HUDEP-2 (cell line): ENCODE data around the gene USP17L17.
"Not testable (repeated sequence)": the region's sequence is repeated elsewhere in the genome, so short reads cannot be mapped to it uniquely, and the experiment has no call there.

ENCODE experiments used
- DNase-seq, 76 experiments: peaks; one replicate each; lab custom pipeline; 2025; ENCODE audit not compliant: unreplicated experiment in 76 of 76; lab: John Stamatoyannopoulos, UW

The USP17L17 gene

GRCh38 chr4:9243579-9243978, at the start of gene USP17L17:
TSS of gene USP17L17 (plus strand) at chr4:9243879. CDS start at chr4:9243879, 0 bp downstream.
- not testable (repeated sequence) for DNase-seq

GRCh38 chr4:9210357-9210756, 33.3 kb upstream of the USP17L17 start, which contains the start of gene USP17L10:
TSS of gene USP17L10 (plus strand) at chr4:9210657. CDS start at chr4:9210657, 0 bp downstream.
- not testable (repeated sequence) for DNase-seq

DNA sequence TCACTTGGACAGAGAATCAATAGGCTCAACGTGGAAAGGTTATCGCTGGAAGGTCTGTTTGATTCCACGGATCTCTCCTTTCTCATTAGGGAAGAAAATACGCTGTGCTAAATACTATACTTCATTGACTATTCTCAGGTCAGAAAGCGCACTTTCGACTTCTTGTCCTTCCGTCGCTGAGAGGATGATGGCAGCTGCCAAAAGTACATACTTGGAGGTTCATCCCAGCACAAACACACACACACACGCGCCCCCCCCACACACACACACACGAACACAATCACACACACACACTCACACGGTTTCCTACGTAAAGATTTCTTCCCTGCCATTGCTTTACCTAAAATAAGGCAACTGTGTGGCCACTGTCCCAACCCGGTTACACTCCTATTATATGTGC, 29.0 kb upstream of the USP17L17 start:
- DNase-seq, result not testable (repeated sequence)

DNA sequence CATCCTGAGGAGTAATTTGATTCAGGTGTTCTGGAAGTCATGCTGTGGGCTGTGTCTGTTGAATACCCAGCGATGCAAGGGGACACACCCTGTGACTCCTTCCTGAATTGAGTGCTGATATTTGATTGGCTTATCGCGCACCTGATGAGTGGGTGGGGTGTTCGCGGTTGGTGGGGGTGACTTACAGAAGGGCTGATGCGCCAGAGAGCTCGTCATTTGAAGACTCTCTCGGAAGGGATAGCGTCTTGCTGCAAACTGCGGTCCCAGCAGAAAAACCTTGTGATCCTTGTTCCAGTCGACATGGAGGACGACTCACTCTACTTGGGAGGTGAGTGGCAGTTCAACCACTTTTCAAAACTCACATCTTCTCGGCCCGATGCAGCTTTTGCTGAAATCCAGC, 28.6 kb upstream of the USP17L17 start, which contains the start of gene USP17L11:
TSS of gene USP17L11 (plus strand) at position 301 of the 400 bp plus-strand sequence. CDS start at position 301, 0 bp downstream.
- DNase-seq, result not testable (repeated sequence)

DNA sequence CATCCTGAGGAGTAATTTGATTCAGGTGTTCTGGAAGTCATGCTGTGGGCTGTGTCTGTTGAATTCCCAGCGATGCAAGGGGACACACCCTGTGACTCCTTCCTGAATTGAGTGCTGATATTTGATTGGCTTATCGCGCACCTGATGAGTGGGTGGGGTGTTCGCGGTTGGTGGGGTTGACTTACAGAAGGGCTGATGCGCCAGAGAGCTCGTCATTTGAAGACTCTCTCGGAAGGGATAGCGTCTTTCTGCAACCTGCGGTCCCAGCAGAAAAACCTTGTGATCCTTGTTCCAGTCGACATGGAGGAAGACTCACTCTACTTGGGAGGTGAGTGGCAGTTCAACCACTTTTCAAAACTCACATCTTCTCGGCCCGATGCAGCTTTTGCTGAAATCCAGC, 23.8 kb upstream of the USP17L17 start, which contains the start of gene USP17L12:
TSS of gene USP17L12 (plus strand) at position 301 of the 400 bp plus-strand sequence. CDS start at position 301, 0 bp downstream.
- DNase-seq, result not testable (repeated sequence)

DNA sequence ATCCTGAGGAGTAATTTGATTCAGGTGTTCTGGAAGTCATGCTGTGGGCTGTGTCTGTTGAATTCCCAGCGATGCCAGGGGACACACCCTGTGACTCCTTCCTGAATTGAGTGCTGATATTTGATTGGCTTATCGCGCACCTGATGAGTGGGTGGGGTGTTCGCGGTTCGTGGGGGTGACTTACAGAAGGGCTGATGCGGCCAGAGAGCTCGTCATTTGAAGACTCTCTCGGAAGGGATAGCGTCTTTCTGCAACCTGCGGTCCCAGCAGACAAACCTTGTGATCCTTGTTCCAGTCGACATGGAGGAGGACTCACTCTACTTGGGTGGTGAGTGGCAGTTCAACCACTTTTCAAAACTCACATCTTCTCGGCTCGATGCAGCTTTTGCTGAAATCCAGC, 19.1 kb upstream of the USP17L17 start, which contains the start of gene USP17L13:
TSS of gene USP17L13 (plus strand) at position 301 of the 400 bp plus-strand sequence. CDS start at position 301, 0 bp downstream.
- not testable (repeated sequence) for DNase-seq

DNA sequence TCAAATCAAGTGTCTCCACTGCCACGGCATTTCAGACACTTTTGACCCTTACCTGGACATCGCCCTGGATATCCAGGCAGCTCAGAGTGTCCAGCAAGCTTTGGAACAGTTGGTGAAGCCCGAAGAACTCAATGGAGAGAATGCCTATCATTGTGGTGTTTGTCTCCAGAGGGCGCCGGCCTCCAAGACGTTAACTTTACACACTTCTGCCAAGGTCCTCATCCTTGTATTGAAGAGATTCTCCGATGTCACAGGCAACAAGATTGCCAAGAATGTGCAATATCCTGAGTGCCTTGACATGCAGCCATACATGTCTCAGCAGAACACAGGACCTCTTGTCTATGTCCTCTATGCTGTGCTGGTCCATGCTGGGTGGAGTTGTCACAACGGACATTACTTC, 13.4 kb upstream of the USP17L17 start:
- DNase-seq, result not testable (repeated sequence)

DNA sequence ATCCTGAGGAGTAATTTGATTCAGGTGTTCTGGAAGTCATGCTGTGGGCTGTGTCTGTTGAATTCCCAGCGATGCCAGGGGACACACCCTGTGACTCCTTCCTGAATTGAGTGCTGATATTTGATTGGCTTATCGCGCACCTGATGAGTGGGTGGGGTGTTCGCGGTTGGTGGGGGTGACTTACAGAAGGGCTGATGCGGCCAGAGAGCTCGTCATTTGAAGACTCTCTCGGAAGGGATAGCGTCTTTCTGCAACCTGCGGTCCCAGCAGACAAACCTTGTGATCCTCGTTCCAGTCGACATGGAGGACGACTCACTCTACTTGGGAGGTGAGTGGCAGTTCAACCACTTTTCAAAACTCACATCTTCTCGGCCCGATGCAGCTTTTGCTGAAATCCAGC, 9.6 kb upstream of the USP17L17 start, which contains the start of gene USP17L15:
TSS of gene USP17L15 (plus strand) at position 301 of the 400 bp plus-strand sequence. CDS start at position 301, 0 bp downstream.
- not testable (repeated sequence) for DNase-seq

- not testable (repeated sequence) for DNase-seq
Measured at GRCh38 chr4:9238461-9238860, 5.2 kb upstream of the USP17L17 start.

GRCh38 chr4:9247953-9248680, 4.4 kb downstream of the USP17L17 start, which contains the start of gene USP17L18:
TSS of gene USP17L18 (plus strand) at chr4:9248630. CDS start at chr4:9248630, 0 bp downstream.
- DNase-seq, result not testable (repeated sequence)

GRCh38 chr4:9253078-9253477, 9.4 kb downstream of the USP17L17 start, which contains the start of gene USP17L19:
TSS of gene USP17L19 (plus strand) at chr4:9253378. CDS start at chr4:9253378, 0 bp downstream.
- not testable (repeated sequence) for DNase-seq

DNA sequence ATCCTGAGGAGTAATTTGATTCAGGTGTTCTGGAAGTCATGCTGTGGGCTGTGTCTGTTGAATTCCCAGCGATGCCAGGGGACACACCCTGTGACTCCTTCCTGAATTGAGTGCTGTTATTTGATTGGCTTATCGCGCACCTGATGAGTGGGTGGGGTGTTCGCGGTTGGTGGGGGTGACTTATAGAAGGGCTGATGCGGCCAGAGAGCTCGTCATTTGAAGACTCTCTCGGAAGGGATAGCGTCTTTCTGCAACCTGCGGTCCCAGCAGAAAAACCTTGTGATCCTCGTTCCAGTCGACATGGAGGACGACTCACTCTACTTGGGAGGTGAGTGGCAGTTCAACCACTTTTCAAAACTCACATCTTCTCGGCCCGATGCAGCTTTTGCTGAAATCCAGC, 14.1 kb downstream of the USP17L17 start, which contains the start of gene USP17L20:
TSS of gene USP17L20 (plus strand) at position 301 of the 400 bp plus-strand sequence. CDS start at position 301, 0 bp downstream.
- DNase-seq, result not testable (repeated sequence)

- DNase-seq, result not testable (repeated sequence)
Measured at GRCh38 chr4:9262572-9262971, 18.9 kb downstream of the USP17L17 start, which contains the start of gene USP17L21. TSS of gene USP17L21 (plus strand) at chr4:9262872. CDS start at chr4:9262872, 0 bp downstream.

DNA sequence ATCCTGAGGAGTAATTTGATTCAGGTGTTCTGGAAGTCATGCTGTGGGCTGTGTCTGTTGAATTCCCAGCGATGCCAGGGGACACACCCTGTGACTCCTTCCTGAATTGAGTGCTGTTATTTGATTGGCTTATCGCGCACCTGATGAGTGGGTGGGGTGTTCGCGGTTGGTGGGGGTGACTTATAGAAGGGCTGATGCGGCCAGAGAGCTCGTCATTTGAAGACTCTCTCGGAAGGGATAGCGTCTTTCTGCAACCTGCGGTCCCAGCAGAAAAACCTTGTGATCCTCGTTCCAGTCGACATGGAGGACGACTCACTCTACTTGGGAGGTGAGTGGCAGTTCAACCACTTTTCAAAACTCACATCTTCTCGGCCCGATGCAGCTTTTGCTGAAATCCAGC, 23.6 kb downstream of the USP17L17 start, which contains the start of gene USP17L22:
TSS of gene USP17L22 (plus strand) at position 301 of the 400 bp plus-strand sequence. CDS start at position 301, 0 bp downstream.
- not testable (repeated sequence) for DNase-seq

- not testable (repeated sequence) for DNase-seq
Measured at GRCh38 chr4:9271719-9272118, 28.0 kb downstream of the USP17L17 start.
